ENCODE data around the gene TNP2. TPM values are rescaled to one million over a fixed set of nuclear protein-coding genes. Genes with fewer than 3 reads are reported as not detected.

TNP2 gene
- total RNA-seq, 2 experiments from 2014 or later = not detected

GRCh38 chr16:11236461-11237254 is 32.5 kb downstream of the TNP2 start:
- Mint-ChIP-seq H3K4me3 (no peak overlapping the region), H3K36me3 (ENCODE audit: low read depth) (no peaks in the 10 kb centered on the region), H3K9me3 (no peaks in the 10 kb centered on the region), H3K27ac (no peak overlapping the region), H3K27me3 (ENCODE audit: low read depth) (no peaks in the 10 kb centered on the region), H3K4me1 (ENCODE audit: low read depth) (peaks cover 53% of the 10 kb centered on the region)
- no peak for DNase-seq
- intact Hi-C loops (cut with micrococcal nuclease) = no loop called here
- CTCF ChIA-PET = interaction anchor here (0.7 to 1.0 kb wide), 2 partner anchors 11 to 150 kb away, joined by 3 to 5 read pairs; no protein-coding TSS in a partner anchor

GRCh38 chr16:11235703-11235991 is 33.5 kb downstream of the TNP2 start:
- CTCF ChIA-PET = interaction anchor here (0.7 to 1.0 kb wide), 2 partner anchors 10 to 149 kb away, joined by 3 to 5 read pairs; no protein-coding TSS in a partner anchor

GRCh38 chr16:11234884-11235702 is 34.0 kb downstream of the TNP2 start:
- intact Hi-C loops (cut with micrococcal nuclease) = no loop called here

More at GRCh38 chr16:11235703-11235991, 33.5 kb downstream of the TNP2 start:
- DNase-seq = no peak
- Mint-ChIP-seq H3K9me3 (no peaks in the 10 kb centered on the region), H3K4me1 (ENCODE audit: low read depth) (peaks cover 58% of the 10 kb centered on the region), H3K36me3 (ENCODE audit: low read depth) (no peaks in the 10 kb centered on the region), H3K4me3 (no peak overlapping the region), H3K27me3 (ENCODE audit: low read depth) (no peaks in the 10 kb centered on the region), H3K27ac (no peak overlapping the region)
- intact Hi-C loops (cut with micrococcal nuclease) = no loop called here

GRCh38 chr16:11233727-11234376 is 35.3 kb downstream of the TNP2 start:
- Mint-ChIP-seq H3K4me3 (peak overlapping the region; percentile 57), H3K27me3 (ENCODE audit: low read depth) (no peaks in the 10 kb centered on the region), H3K4me1 (ENCODE audit: low read depth) (peaks cover 49% of the 10 kb centered on the region), H3K9me3 (no peaks in the 10 kb centered on the region), H3K36me3 (ENCODE audit: low read depth) (no peaks in the 10 kb centered on the region), H3K27ac (peak overlapping the region; percentile 99)
- peak; percentile 87 for DNase-seq
- CTCF ChIA-PET = interaction anchor here (1.0 to 2.0 kb wide), 5 partner anchors 9 to 263 kb away, joined by 3 to 12 read pairs (median 6); no protein-coding TSS in a partner anchor
- intact Hi-C loops (cut with micrococcal nuclease) = loop anchor here (1.0 to 2.0 kb wide), 5 partner anchors 9 to 246 kb away; no protein-coding TSS in a partner anchor

More at GRCh38 chr16:11234884-11235702, 34.0 kb downstream of the TNP2 start:
- peaks cover 52% of the 10 kb centered on the region for H3K4me1 Mint-ChIP-seq (ENCODE audit: low read depth)
- H3K9me3 Mint-ChIP-seq = no peaks in the 10 kb centered on the region
- no peak overlapping the region for H3K4me3 Mint-ChIP-seq
- H3K27me3 Mint-ChIP-seq (ENCODE audit: low read depth) = no peaks in the 10 kb centered on the region
- H3K27ac Mint-ChIP-seq = peak overlapping the region; percentile 63
- H3K36me3 Mint-ChIP-seq (ENCODE audit: low read depth) = no peaks in the 10 kb centered on the region
- CTCF ChIA-PET = interaction anchor here (0.9 to 1.0 kb wide), 2 partner anchors 17 to 264 kb away, joined by 3 read pairs; no protein-coding TSS in a partner anchor
- no peak for DNase-seq

- H3K4me3 Mint-ChIP-seq = peak overlapping the region; percentile 57
- no peaks in the 10 kb centered on the region for H3K36me3 Mint-ChIP-seq (ENCODE audit: low read depth)
- H3K27me3 Mint-ChIP-seq (ENCODE audit: low read depth) = no peaks in the 10 kb centered on the region
- intact Hi-C loops (cut with micrococcal nuclease) = loop anchor here (1.0 to 2.0 kb wide), 5 partner anchors 8 to 245 kb away; no protein-coding TSS in a partner anchor
- peaks cover 55% of the 10 kb centered on the region for H3K4me1 Mint-ChIP-seq (ENCODE audit: low read depth)
- CTCF ChIA-PET = interaction anchor here (0.6 to 2.0 kb wide), 5 partner anchors 8 to 123 kb away, joined by 3 to 12 read pairs (median 6); no protein-coding TSS in a partner anchor
- H3K9me3 Mint-ChIP-seq = no peaks in the 10 kb centered on the region
- DNase-seq = peak; percentile 97
- H3K27ac Mint-ChIP-seq = peak overlapping the region; percentile 99
Observed at GRCh38 chr16:11232852-11233726, 36.0 kb downstream of the TNP2 start.

- intact Hi-C loops (cut with micrococcal nuclease) = loop anchor here (2.0 kb wide), 1 partner anchor 138 kb away; no protein-coding TSS in a partner anchor
- H3K27ac Mint-ChIP-seq = peak overlapping the region; percentile 99
- no peaks in the 10 kb centered on the region for H3K9me3 Mint-ChIP-seq
- peaks cover 59% of the 10 kb centered on the region for H3K4me1 Mint-ChIP-seq (ENCODE audit: low read depth)
- CTCF ChIA-PET = interaction anchor here (1.9 to 2.0 kb wide), 2 partner anchors 19 to 22 kb away, joined by 6 to 7 read pairs; no protein-coding TSS in a partner anchor
- no peaks in the 10 kb centered on the region for H3K36me3 Mint-ChIP-seq (ENCODE audit: low read depth)
- peak overlapping the region; percentile 57 for H3K4me3 Mint-ChIP-seq
- H3K27me3 Mint-ChIP-seq (ENCODE audit: low read depth) = no peaks in the 10 kb centered on the region
- DNase-seq = no peak
Observed at GRCh38 chr16:11232302-11232851, 36.7 kb downstream of the TNP2 start.

- H3K36me3 Mint-ChIP-seq (ENCODE audit: low read depth) = no peaks in the 10 kb centered on the region
- H3K27me3 Mint-ChIP-seq (ENCODE audit: low read depth) = no peaks in the 10 kb centered on the region
- no peak overlapping the region for H3K4me3 Mint-ChIP-seq
- no peaks in the 10 kb centered on the region for H3K9me3 Mint-ChIP-seq
- H3K27ac Mint-ChIP-seq = peak overlapping the region; percentile 99
- CTCF ChIA-PET = no interaction called here
- H3K4me1 Mint-ChIP-seq (ENCODE audit: low read depth) = peaks cover 57% of the 10 kb centered on the region
- intact Hi-C loops (cut with micrococcal nuclease) = no loop called here
- DNase-seq = no peak
Observed at GRCh38 chr16:11231367-11231970, 37.7 kb downstream of the TNP2 start.

- H3K4me1 Mint-ChIP-seq (ENCODE audit: low read depth) = peaks cover 68% of the 10 kb centered on the region
- H3K9me3 Mint-ChIP-seq = no peaks in the 10 kb centered on the region
- intact Hi-C loops (cut with micrococcal nuclease) = no loop called here
- peak overlapping the region; percentile 53 for H3K27ac Mint-ChIP-seq
- CTCF ChIA-PET = no interaction called here
- no peak for DNase-seq
- H3K27me3 Mint-ChIP-seq (ENCODE audit: low read depth) = no peaks in the 10 kb centered on the region
- no peaks in the 10 kb centered on the region for H3K36me3 Mint-ChIP-seq (ENCODE audit: low read depth)
- no peak overlapping the region for H3K4me3 Mint-ChIP-seq
Observed at GRCh38 chr16:11229906-11230305, 39.2 kb downstream of the TNP2 start.

- DNase-seq = no peak
- Mint-ChIP-seq H3K36me3 (ENCODE audit: low read depth) (no peaks in the 10 kb centered on the region), H3K4me1 (ENCODE audit: low read depth) (peaks cover 70% of the 10 kb centered on the region), H3K27ac (peak overlapping the region; percentile 20), H3K27me3 (ENCODE audit: low read depth) (no peaks in the 10 kb centered on the region), H3K9me3 (no peaks in the 10 kb centered on the region), H3K4me3 (no peak overlapping the region)
- CTCF ChIA-PET = interaction anchor here (0.7 kb wide), 1 partner anchor 11 kb away, joined by 4 read pairs; no protein-coding TSS in a partner anchor
- intact Hi-C loops (cut with micrococcal nuclease) = no loop called here
Observed at GRCh38 chr16:11229432-11229831, 39.7 kb downstream of the TNP2 start.

- peaks cover 53% of the 10 kb centered on the region for H3K4me1 Mint-ChIP-seq (ENCODE audit: low read depth)
- DNase-seq = peak; percentile 42
- H3K4me3 Mint-ChIP-seq = peak overlapping the region; percentile 35
- H3K27me3 Mint-ChIP-seq (ENCODE audit: low read depth) = no peaks in the 10 kb centered on the region
- CTCF ChIA-PET = interaction anchor here (0.8 to 4.3 kb wide), 13 partner anchors 8 to 272 kb away, joined by 3 to 32 read pairs (median 6); partner anchors contain the start of gene SOCS1
- H3K36me3 Mint-ChIP-seq (ENCODE audit: low read depth) = no peaks in the 10 kb centered on the region
- H3K27ac Mint-ChIP-seq = peak overlapping the region; percentile 96
- no peaks in the 10 kb centered on the region for H3K9me3 Mint-ChIP-seq
- intact Hi-C loops (cut with micrococcal nuclease) = loop anchor here (1.0 to 2.0 kb wide), 11 partner anchors 7 to 557 kb away; partner anchors contain the start of gene DEXI
Observed at GRCh38 chr16:11225677-11226549, 43.2 kb downstream of the TNP2 start.
